ENCODE measurements around the gene VILL. TPM values are rescaled to one million over a fixed set of nuclear protein-coding genes. Genes with fewer than 3 reads are reported as not detected.

Gene VILL
- polyA plus RNA-seq, 1 of the 3 experiments (the other 2 are of a cell fraction) = 8.8 TPM

DNA sequence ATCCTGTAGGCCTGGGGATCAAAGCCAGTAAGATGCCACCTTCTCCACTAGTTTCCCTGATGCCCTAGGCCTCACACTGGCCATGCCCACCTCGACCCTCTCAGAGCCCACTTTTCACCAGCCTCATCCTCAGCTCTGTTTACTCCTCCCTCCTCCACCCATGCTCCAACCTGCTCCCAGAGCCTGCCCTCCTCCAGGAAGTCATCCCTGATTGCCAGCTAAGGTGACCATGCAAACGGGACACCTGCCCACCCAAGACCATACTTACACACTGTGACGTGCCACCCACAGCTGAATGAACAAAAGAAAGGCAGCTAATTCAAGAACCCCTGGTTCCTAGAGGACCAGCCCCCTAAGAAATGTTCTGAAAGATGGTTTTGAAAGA, 29.7 kb downstream of the VILL start:
- H3K27ac ChIP-seq (ENCODE audit: low read depth in 2 of 2, low read length in 1 of 2) = no peak overlapping the region
- POLR2A ChIA-PET = no interaction called here
- CTCF ChIA-PET = interaction anchor here (1.3 to 5.3 kb wide), 4 partner anchors 8 to 23 kb away, joined by 3 to 27 read pairs (median 7); partner anchors contain the start of gene PLCD1
- H3K36me3 ChIP-seq (replicated peaks in 1 of 2; ENCODE audit: control insufficient read depth in 1 of 2, insufficient read depth in 2 of 2, low read length in 1 of 2) = peaks cover 13 to 14% of the 10 kb centered on the region in 2 experiments
- no peaks in the 10 kb centered on the region for H3K27me3 ChIP-seq (ENCODE audit: insufficient read depth)
- H3K79me2 ChIP-seq (ENCODE audit: insufficient read depth) = peaks cover 10% of the 10 kb centered on the region; the same call in 1 of the 2 replicates
- H3K4me2 ChIP-seq = no peak overlapping the region
- H3K9ac ChIP-seq = no peak overlapping the region
- TF ChIP-seq NRF1 (IDR thresholded peaks at IDR 0.05; ENCODE audit: low read depth, low read length) = no peak
- no peak for TF ChIP-seq TAF1 (IDR thresholded peaks at IDR 0.05; ENCODE audit: borderline replicate concordance, low read depth, low read length)
- TF ChIP-seq FOXJ3 (CRISPR knock-in tag; IDR thresholded peaks at IDR 0.05) = no peak
- TF ChIP-seq, protein P1, sequence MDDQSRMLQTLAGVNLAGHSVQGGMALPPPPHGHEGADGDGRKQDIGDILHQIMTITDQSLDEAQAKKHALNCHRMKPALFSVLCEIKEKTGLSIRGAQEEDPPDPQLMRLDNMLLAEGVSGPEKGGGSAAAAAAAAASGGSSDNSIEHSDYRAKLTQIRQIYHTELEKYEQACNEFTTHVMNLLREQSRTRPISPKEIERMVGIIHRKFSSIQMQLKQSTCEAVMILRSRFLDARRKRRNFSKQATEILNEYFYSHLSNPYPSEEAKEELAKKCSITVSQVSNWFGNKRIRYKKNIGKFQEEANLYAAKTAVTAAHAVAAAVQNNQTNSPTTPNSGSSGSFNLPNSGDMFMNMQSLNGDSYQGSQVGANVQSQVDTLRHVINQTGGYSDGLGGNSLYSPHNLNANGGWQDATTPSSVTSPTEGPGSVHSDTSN (IDR thresholded peaks at IDR 0.05) = no peak
- no peak for TF ChIP-seq RAD21 (IDR thresholded peaks at IDR 0.05; ENCODE audit: low read length)
- no peak for TF ChIP-seq MXI1 (IDR thresholded peaks at IDR 0.05; ENCODE audit: low read depth, low read length)
- TF ChIP-seq ELF1 (IDR thresholded peaks at IDR 0.05) = no peak
- no peak for TF ChIP-seq TEAD4 (IDR thresholded peaks at IDR 0.05; ENCODE audit: borderline replicate concordance, insufficient read depth)
- TF ChIP-seq RFX5 (IDR thresholded peaks at IDR 0.05; ENCODE audit: low read length) = no peak
- TF ChIP-seq, protein P2, sequence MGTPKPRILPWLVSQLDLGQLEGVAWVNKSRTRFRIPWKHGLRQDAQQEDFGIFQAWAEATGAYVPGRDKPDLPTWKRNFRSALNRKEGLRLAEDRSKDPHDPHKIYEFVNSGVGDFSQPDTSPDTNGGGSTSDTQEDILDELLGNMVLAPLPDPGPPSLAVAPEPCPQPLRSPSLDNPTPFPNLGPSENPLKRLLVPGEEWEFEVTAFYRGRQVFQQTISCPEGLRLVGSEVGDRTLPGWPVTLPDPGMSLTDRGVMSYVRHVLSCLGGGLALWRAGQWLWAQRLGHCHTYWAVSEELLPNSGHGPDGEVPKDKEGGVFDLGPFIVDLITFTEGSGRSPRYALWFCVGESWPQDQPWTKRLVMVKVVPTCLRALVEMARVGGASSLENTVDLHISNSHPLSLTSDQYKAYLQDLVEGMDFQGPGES (IDR thresholded peaks at IDR 0.05; ENCODE audit: low read depth, low read length) = no peak
- TF ChIP-seq, protein P3, sequence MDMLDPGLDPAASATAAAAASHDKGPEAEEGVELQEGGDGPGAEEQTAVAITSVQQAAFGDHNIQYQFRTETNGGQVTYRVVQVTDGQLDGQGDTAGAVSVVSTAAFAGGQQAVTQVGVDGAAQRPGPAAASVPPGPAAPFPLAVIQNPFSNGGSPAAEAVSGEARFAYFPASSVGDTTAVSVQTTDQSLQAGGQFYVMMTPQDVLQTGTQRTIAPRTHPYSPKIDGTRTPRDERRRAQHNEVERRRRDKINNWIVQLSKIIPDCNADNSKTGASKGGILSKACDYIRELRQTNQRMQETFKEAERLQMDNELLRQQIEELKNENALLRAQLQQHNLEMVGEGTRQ (IDR thresholded peaks at IDR 0.05; ENCODE audit: borderline replicate concordance, low read depth, low read length) = no peak
- TF ChIP-seq EZH2phosphoT487 (IDR thresholded peaks at IDR 0.05; ENCODE audit: borderline replicate concordance, low read depth) = no peak
- no peak for TF ChIP-seq CHD2 (IDR thresholded peaks at IDR 0.05; ENCODE audit: low read length, partially characterized antibody)
- TF ChIP-seq SIN3A (IDR thresholded peaks at IDR 0.05; ENCODE audit: borderline replicate concordance, low read depth, low read length) = no peak
- TF ChIP-seq GATA2 (CRISPR knock-in tag; IDR thresholded peaks at IDR 0.05) = no peak
- no peak for TF ChIP-seq GABPA (IDR thresholded peaks at IDR 0.05; ENCODE audit: low read depth)
- TF ChIP-seq JUND (IDR thresholded peaks at IDR 0.05) = no peak
- no peak for TF ChIP-seq POLR2AphosphoS5 (IDR thresholded peaks at IDR 0.05; ENCODE audit: low read depth, low read length)
- H3K4me1 ChIP-seq (ENCODE audit: control insufficient read depth in 1 of 2, insufficient read depth in 2 of 2, low read depth in 1 of 2, low read length in 1 of 2) = peaks cover 0 to 43% of the 10 kb centered on the region in 2 experiments; a peak in 1 of 4 replicates
- no peak for DNase-seq
- no peaks in the 10 kb centered on the region for H3F3A ChIP-seq (replicated peaks; ENCODE audit: insufficient read depth)
- no peaks in the 10 kb centered on the region for H3K9me2 ChIP-seq
- no peaks in the 10 kb centered on the region for H3K9me3 ChIP-seq
- WGBS (ENCODE audit: low lambda C conversion rate) = 85% methylated on average over 3 of the region's 3 CpGs
- no peak overlapping the region for H3K4me3 ChIP-seq (ENCODE audit: low read depth in 2 of 2, low read length in 1 of 2)
- H4K20me1 ChIP-seq (ENCODE audit: insufficient read depth) = no peaks in the 10 kb centered on the region
- no peak overlapping the region for H2AFZ ChIP-seq (ENCODE audit: low read depth)

Measured in SK-N-SH (cell line).